Sciatic nerve (tissue), 2 donors: ENCODE measurements around the gene SERINC5. TPM values are rescaled to one million over a fixed set of nuclear protein-coding genes. Genes with fewer than 3 reads are reported as not detected.
"Not testable (repeated sequence)": the region's sequence is repeated elsewhere in the genome, so short reads cannot be mapped to it uniquely, and the experiment has no call there.

ENCODE experiments used
- ATAC-seq: fragments of 200-7000 bp; cut with Tn5 transposase; one replicate; pipeline ENCODE4 v1.9.1; 2020; ENCODE audit warnings: mild to moderate bottlenecking, moderate library complexity
- DNase-seq: peaks from one replicate; pipeline ENCODE4 v3.0.0-alpha.2; 2020; ENCODE audit warnings: low spot score
- intact Hi-C: fragments of 100-400 bp; cut with DNase I; formaldehyde crosslinking; loops from one replicate; pipeline ENCODE4 v1.14.2; 2022
- total RNA-seq: library from RNA; stranded (reverse); fragmentation: NEBNext Ultra II Directional; extraction: Animal tissue kit (Norgen Biotek cat#: 25700); gene quantifications from one replicate; pipeline ENCODE4 v1.2.1, GENCODE V29; 2021
- donor health status: DM: no; HTN: no; CAD: no.
- donor health status: DM: no; HTN: no; CAD: no.

Gene SERINC5
- total RNA-seq, 1 donor from 2014 or later: 70.2 TPM

DNA sequence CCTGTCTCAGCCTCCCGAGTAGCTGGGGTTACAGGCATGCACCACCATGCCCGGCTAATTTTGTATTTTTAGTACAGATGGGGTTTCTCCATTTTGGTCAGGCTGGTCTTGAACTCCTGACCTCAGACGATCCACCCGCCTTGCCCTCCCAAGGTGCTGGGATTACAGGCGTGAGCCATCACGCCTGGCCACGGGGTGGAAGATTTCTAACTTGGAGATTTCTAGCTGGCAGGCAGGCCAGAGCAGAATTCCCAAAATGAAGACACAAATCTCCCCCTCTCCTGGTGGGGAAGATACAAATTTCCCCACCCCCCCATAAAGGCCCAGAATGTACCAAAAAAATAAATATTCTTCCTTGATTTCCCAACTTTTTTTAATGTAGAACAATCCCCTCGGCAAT lies 101.6 kb downstream of the SERINC5 start:
- DNase-seq, ATAC-seq, intact Hi-C loops: not testable (repeated sequence)

DNA sequence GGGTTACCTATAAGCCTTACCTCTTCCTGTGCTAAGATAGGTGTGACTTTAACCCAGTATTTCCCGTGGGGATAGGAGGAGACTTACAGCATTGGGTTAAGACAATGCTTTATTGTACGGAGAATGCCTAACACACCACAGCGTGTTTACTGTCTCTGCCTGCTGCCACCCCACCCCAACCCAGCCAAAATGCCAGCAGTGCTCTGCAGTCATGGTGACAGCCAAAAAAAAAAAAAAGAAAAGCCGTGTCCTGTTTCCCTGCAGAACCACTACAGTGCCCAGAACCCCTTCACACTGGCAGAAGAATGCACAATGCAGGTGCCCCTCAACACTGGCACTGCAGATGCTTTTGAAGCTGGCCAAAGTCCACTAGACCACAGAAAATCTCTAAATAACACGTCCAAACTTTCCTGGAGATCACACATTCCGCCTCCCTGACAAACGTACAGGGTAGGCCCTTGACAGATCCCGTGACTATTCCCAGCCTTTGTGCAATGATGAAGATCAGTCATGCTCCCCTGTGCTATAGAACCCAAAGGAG lies 102.2 kb downstream of the SERINC5 start:
- intact Hi-C loops: no loop called here
- ATAC-seq (peak; percentile 54), DNase-seq (no peak)

DNA sequence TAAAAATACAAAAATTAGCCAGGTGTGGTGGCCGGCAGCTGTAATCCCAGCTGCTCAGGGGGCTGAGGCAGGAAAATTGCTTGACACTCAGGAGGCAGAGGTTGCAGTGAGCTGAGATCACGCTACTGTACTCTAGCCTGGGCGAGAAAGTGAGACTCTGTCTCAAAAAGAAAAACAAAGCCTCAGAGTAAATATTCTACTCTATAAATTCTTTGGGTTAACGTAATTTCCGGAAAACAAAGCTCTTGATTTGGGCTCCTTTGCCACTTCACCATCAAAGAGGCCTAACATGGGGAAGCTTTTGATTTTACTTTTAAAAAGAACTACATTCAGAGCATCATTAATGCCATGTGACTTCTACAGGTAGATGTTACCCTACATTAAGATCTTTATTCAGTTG lies 103.1 kb downstream of the SERINC5 start:
- intact Hi-C loops: no loop called here
- no peak for ATAC-seq

DNA sequence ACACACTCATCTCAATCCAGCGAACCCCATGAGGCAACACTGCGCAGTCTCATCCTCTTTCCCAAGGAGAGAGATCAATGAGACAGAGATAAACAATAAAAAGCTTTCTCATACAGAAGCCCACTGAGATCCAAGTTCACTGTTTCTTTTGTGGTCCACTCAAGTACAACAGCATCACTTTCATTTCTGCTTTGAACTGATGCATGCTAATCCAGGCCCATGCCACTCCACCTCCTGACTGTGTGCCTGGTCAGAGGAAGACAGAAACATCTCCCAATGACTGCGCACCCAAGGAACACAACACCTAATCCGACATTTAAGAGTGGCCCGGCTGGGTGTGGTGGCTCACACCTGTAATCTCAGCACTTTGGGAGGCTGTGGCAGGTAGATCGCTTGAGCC lies 104.0 kb downstream of the SERINC5 start:
- no peak for DNase-seq
- ATAC-seq: no peak
- intact Hi-C loops: no loop called here

More for the DNA sequence above, 103.1 kb downstream of the SERINC5 start:
- no peak for DNase-seq

DNA sequence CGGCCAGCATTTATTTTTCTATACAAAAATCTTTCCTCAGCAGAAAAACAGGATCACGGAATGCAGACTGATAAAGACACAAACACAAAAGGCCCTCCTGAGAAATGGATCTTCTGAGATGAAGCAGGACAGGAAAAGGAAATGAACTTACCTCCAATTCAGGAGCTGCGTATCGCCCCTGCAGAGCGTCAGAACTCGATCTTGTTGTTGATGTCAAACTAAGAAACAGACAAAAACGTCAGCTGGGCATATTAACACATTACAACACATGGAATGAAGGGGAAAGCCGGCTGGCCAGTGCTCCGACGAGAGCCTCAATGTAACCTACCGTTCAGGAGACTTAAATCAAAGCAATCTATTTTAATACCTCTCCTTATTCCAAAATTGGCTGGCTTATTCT lies 105.1 kb downstream of the SERINC5 start:
- no peak for DNase-seq
- intact Hi-C loops: no loop called here
- no peak for ATAC-seq

DNA sequence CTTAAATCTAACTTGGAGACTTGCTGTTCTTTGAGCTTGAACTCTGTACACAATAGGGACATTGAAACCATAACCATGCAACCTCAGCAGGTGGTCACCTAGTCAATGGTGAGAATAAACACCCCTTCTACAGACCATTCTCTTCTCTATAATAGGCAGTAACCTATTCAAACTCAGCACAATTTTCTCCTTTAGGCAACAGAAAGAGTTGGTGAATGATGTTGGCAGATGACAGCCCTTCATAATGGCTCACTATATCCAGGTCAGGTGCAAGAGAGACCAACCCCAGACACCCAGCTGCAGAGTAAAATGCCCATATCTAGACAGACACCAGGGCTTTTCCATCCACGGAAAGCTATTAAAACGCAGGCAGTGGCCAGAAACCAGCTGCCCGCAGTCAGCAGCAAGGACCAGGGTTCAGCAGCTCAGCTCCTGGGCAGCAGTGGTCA lies 106.7 kb downstream of the SERINC5 start:
- no peak for ATAC-seq
- intact Hi-C loops: loop anchor here (10.0 kb wide), 1 partner anchor 106 kb away; the partner anchor contains the start of gene SERINC5
- DNase-seq: no peak

DNA sequence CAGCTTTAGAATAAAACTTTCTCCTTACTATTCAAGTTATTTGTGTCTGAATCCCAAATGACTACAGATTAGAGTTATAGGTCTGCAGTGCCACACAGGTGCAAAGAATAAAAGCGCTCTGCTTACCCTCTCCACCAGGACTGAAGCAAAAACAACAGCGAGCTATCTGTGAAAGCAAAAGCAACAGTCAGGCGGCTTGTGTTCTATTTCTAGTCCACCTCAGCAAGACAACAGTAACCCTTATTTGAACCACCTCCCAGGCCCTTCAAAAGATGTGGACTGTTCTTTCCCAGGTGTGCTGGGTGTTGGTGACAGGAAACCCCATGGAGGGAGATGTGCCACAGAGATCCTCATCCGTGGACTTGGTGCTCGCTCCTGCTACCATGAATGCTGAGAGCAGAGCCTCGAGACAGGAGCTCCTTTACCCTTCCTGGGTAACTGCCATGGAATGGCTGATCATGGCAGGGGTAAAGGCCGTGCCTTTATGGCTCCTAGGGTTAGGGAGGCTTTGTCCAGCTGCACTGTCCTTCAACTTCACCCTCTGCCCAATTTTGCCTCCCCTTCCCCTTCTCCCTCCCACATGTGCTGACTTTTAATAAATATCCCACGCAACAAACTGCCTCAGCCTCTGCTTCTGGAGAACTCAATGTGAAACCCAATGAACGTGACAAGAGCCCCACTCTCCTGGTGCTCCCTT lies 108.6 kb downstream of the SERINC5 start:
- intact Hi-C loops: loop anchor here (10.0 kb wide), 1 partner anchor 108 kb away; the partner anchor contains the start of gene SERINC5
- ATAC-seq: no peak
- DNase-seq: no peak

DNA sequence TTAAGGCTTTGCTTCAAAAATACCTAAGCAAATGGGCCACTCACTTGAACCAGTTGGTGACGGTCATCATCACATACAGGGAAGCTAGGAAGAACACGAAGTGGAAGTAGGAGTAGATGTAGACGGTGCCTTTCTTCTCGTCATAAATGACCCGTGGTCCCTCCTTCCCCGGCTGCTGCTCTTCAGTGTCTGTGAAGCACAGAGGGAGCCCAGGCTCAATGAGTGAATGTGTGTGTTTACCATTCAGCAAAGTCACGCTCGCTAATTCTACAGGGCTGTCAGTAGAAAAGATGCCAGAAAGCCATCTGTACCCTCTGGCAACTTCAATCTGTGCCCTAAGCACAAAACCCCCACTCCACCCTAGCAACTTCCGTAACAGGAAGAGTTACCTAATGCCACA lies 109.8 kb downstream of the SERINC5 start:
- intact Hi-C loops: loop anchor here (10.0 kb wide), 1 partner anchor 109 kb away; the partner anchor contains the start of gene SERINC5
- ATAC-seq: no peak
- DNase-seq: no peak

DNA sequence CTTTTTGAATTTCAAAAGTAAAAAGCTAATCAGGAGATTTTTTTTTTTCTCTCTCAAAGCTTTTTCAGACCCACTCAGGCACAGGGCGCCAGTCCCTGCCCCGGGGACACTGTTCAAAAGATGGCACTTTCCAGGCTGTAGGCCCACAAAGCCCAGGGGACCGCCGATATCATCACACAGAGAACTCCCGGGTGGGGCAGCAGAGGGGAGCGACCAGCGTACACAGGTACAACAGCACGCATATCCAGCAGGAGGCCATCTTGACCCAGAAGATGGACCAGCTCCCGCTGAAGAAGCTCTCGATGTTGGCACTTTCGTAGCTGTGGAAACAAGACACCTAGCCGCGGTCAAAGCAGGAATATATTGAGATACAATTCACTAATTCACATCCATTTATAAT lies 112.4 kb downstream of the SERINC5 start:
- DNase-seq: no peak
- ATAC-seq: no peak
- intact Hi-C loops: loop anchor here (10.0 kb wide), 1 partner anchor 111 kb away; the partner anchor contains the start of gene SERINC5

DNA sequence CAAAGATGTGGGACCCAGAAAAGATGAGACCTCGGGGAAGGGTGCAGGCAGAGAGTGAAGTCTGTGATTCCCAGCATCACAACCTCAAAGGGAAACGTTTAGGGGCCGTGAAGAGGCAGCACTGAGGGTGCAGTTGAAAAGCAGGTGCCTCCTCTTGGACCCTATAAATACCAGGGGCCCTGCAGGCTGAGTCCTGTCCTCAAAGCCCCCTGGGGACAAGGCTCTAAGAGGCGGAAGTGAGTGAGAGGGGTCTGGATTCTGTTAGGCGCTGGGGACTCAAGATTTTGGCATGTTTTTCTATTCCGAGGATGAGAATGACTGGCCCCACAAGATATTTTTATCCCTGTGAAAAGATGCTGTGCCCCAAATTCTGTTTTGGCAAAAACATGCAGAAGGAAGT lies 112.9 kb downstream of the SERINC5 start:
- DNase-seq (no peak), ATAC-seq (no peak)
- intact Hi-C loops: loop anchor here (10.0 kb wide), 1 partner anchor 112 kb away; the partner anchor contains the start of gene SERINC5

DNA sequence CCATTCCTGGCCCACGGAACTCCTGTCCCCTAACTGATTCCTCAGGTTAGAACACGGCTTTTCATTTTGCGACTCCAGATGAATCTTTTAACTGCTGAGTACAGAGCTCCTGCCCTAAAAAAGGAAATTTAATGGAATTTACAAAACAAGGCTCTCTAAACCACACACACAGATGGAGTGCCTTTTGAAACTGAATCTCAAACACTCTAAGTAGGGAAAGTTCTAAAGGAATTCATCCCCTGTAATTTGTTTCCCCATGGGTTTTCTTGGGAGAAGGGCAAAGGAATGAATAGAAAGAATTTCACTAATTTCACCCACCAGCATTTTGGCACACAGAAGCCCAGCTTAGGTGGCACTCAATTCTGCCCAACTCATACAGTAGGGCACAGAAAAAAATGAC lies 114.2 kb downstream of the SERINC5 start:
- intact Hi-C loops: loop anchor here (10.0 kb wide), 1 partner anchor 113 kb away; the partner anchor contains the start of gene SERINC5
- DNase-seq (no peak), ATAC-seq (peak; percentile 55)

DNA sequence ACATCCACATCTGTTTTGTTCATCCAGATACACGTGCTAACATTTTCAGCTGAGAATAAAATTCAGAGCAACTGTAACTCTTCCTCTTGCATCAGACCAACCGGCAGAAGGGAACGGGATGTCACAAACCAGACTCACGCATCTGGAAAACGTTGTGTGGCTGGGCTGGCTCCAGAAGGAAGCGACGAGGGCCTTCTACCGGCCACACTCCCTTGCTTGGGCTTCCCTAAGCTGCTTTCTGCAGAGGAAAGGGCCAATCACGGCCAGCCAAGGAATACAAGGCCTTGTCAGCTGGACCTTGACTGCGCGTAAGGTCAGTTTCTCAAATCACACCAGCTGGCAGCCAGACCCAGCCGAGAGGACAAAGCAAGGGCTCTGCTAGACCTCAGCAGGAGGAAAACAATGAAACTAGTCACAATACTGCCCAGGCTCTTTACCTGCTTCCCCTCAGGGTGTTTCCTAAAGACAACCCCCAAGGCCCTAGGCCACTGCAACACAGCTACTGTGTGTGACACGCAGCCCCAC lies 114.6 kb downstream of the SERINC5 start:
- ATAC-seq: peak; percentile 98
- intact Hi-C loops: loop anchor here (10.0 kb wide), 1 partner anchor 114 kb away; the partner anchor contains the start of gene SERINC5

DNA sequence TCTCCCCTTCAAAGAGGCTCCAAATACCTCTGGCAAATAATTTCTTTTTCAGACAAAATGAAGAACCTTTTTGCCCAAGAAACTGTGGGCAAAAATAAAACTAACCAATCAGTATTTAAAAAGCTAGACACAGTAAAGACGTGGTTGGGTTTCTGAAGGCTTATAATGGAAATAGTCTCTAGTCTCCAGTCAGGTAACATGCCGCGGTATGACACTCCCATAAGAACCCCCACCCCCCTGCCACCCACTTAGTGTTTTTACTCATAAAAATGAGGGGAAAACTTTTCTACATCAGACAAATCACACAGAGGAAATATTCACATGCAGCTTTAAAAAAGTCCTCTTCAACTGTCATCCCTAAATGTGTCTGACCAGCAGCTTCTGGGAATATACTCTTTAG lies 115.4 kb downstream of the SERINC5 start:
- intact Hi-C loops: loop anchor here (10.0 kb wide), 1 partner anchor 114 kb away; the partner anchor contains the start of gene SERINC5
- DNase-seq (no peak), ATAC-seq (no peak)

More for the DNA sequence above, 114.6 kb downstream of the SERINC5 start:
- peak; percentile 89 for DNase-seq

DNA sequence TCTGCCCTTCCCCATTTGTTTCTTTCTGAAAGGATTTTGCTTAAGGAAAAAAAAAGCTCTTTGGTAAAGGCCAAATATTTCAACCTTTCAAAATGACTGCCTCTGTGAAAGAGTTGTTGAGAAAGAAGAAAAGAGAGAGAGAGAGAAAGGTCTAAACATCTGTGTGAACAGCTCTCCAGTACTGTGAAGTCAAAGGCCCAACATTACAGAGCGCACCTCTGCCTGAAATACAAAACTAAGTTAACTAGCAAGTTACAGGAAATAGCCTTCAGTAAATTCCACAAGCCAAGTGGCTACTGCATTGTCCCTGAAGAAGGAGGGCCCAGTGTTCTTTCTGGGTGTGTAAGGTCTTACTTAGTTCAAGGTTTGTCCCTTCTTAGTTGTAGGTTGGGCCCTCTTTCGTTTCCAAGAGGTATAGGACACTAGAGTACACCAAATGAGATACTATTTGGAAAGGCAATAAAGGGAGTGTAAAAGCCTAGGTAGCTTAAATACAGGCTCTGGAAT lies 116.3 kb downstream of the SERINC5 start:
- ATAC-seq: no peak
- intact Hi-C loops: no loop called here
- no peak for DNase-seq

DNA sequence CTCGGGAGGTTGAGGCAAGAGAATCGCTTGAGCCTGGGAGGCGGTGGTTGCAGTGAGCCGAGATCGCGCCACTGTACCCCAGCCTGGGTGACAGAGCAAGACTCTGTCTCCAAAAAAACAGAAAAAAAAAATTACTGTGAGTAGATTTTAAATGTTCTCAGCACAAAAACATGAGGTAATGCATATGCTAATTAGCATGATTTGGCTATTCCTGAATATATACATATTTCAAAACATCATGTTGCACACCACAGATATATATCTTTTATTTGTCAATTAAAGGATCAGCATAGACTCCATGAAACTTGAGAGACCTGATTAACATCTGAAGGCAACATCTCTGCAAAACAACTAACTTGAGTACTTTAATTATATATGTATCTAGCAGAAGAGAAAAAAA lies 117.4 kb downstream of the SERINC5 start:
- intact Hi-C loops: no loop called here
- no peak for ATAC-seq
- DNase-seq: no peak

DNA sequence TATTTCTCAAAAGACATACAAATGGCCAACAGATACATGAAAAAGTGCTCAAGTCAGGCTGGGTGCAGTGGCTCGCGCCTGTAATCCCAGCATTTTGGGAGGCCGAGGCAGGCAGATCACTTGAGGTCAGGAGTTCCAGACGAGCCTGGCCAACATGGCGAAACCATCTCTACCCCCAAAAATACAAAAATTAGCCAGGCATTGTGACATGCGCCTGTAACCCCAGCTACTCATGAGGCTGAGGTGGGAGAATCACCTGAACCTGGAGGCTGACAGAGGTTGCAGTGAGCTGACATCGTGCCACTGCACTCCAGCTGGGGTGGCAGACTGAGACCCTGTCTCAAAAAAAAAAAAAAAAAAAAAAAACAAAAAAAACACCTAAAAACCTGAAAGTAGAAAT lies 119.0 kb downstream of the SERINC5 start:
- intact Hi-C loops, DNase-seq, ATAC-seq: not testable (repeated sequence)

DNA sequence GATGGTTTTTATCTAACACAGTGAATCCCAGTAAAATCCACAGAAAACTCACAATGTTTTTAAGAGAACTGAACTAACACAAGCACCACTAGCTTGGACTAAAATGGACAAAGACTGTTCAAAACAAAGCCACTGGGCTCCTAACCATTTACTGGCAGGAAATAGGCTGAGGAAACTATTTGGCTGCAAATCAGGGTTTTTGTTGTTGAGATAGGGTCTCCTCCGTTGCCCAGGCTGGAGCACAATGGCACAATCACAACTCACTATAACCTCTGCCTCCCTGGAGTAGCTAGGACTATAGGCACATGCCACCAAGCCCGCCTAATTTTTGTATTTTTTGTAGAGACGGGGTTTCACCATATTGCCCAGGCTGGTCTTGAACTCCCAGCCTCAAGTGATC lies 121.0 kb downstream of the SERINC5 start:
- intact Hi-C loops: no loop called here
- ATAC-seq (no peak), DNase-seq (no peak)

DNA sequence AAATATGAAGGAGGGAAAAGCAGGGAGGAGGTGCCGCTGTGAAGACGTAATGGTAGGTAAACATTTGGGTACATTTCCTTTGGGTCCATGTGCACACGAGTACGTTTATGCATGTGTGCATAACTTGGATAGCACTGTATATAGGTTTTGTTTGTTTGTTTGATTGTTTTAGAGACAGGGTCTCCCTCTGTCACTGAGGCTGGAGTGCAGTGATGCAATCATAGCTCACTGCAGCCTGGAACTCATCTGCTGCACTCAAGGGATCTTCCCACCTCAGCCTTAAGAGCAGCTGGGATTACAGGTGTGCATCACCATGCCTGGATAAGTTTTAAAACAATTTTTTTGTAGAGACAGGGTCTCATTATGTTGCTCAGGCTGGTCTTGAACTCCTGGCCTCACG lies 126.7 kb downstream of the SERINC5 start:
- intact Hi-C loops: no loop called here
- ATAC-seq: no peak

DNA sequence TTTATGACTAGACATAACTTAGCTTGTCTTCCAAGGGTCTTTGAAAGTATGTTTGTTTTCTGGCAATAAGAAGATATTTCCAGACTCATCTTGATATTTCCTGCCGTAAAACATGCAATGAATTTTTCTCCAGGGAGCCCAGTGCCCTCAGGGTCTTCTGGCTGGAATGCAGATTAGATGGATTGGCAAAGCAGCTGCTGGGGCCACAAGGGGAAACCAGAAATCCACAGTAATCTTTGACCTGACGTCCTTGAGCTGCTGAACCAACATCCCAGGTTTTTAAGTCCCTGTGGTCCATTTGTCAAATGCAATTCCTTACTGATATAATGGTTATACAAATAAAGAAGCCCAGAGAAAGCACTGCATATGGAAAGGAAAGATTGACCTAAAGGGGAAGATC lies 127.7 kb downstream of the SERINC5 start:
- no peak for ATAC-seq
- DNase-seq: no peak

More for the DNA sequence above, 126.7 kb downstream of the SERINC5 start:
- DNase-seq: no peak

DNA sequence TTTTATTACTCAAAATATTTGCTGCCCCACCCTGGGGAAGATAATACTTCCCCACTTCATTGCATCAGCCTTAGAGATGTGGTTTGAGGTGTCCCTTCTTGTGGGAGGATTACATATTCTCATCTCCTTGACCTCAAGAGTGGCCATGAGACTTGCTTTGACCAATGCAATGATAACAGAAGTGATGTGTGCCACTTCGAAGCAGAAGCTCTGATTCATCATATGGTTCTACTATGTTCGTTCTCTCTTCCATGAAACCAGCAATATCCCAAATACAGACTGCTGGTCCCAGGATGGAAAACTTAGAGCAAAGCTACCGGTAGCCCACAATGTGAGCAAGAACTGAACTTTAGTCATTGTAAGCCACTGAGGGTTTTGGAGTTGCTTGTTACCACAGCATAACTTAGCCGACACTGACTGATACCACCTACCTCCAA lies 128.7 kb downstream of the SERINC5 start:
- peak; percentile 53 for ATAC-seq
- intact Hi-C loops: no loop called here
- no peak for DNase-seq

More for the DNA sequence above, 127.7 kb downstream of the SERINC5 start:
- intact Hi-C loops: no loop called here
